B cell (primary cell): Measurements from ENCODE around the gene PARP3. TPM values are rescaled to one million over a fixed set of nuclear protein-coding genes. Genes with fewer than 3 reads are reported as not detected.

Experiments
- ATAC-seq: fragments of 200-7000 bp; cut with Tn5 transposase; one replicate; pipeline ENCODE4 v1.10.0; 2021; ENCODE audit warnings: low read depth, mild to moderate bottlenecking, moderate number of reproducible peaks, moderate library complexity
- CTCF ChIA-PET: fragments of 350-600 bp; sonication (Branson Sonifier 250); formaldehyde crosslinking; loops from one replicate; lab custom pipeline; 2021; ENCODE audit warnings: antibody characterized with exemption, inconsistent platforms; lab: Charles Lee
- POLR2A ChIA-PET: fragments of 350-600 bp; sonication (Branson Sonifier 250); formaldehyde crosslinking; loops from one replicate; lab custom pipeline; 2021; ENCODE audit warnings: antibody characterized with exemption; lab: Charles Lee
- DNase-seq: peaks from one replicate; pipeline ENCODE4 v3.0.0; 2013
- H2AFZ ChIP-seq: 2 replicates; pipeline ENCODE4 v1.6.1; 2012; ENCODE audit warnings: mild to moderate bottlenecking, low read depth, low read length; ENCODE audit not compliant: insufficient read depth, poor library complexity, severe bottlenecking
- H3K27ac ChIP-seq, 2 donors: 1 replicate in 1 of 2; 2 replicates in 1 of 2; pipeline ENCODE4 v1.5.1; 2012 to 2013; ENCODE audit warnings: low read length in 2 of 2, mild to moderate bottlenecking in 2 of 2, moderate library complexity in 1 of 2
- H3K27me3 ChIP-seq, 4 experiments: fragments of 200-600 bp in 1 of 4; sonication (generic) in 1 of 4; replicated peaks in 1 of 4; 1 replicate in 2 of 4; 2 replicates in 2 of 4; pipeline versions ENCODE4 v1.6.1 to v1.7.0; 2013 to 2016; ENCODE audit warnings: low read length in 3 of 4, mild to moderate bottlenecking in 2 of 4, mixed read lengths in 1 of 4, moderate library complexity in 1 of 4; ENCODE audit not compliant: insufficient read depth in 4 of 4, control insufficient read depth in 3 of 4; ENCODE audit errors: control extremely low read depth in 1 of 4
- H3K36me3 ChIP-seq, 2 experiments: replicated peaks in 1 of 2; 1 replicate in 1 of 2; 2 replicates in 1 of 2; pipeline versions ENCODE4 v1.6.1 to v1.7.1; 2013; ENCODE audit warnings: low read length in 1 of 2; ENCODE audit not compliant: insufficient read depth in 2 of 2, control insufficient read depth in 1 of 2; ENCODE audit errors: control extremely low read depth in 1 of 2, extremely low read depth in 1 of 2
- H3K4me1 ChIP-seq, 2 donors: fragments of 200-600 bp in 1 of 2; sonication (generic) in 1 of 2; 1 replicate in 1 of 2; 2 replicates in 1 of 2; pipeline versions ENCODE4 v1.5.1 to v1.6.1; 2013 to 2017; ENCODE audit warnings: low read length in 2 of 2; ENCODE audit not compliant: control insufficient read depth in 2 of 2, insufficient read depth in 2 of 2
- H3K4me2 ChIP-seq: replicated peaks from 2 replicates; pipeline ENCODE3; 2012; ENCODE audit warnings: mild to moderate bottlenecking, low read depth, low read length; ENCODE audit not compliant: poor library complexity, severe bottlenecking
- H3K4me3 ChIP-seq, 5 experiments: fragments of 200-600 bp in 1 of 5; sonication (generic) in 1 of 5; 1 replicate in 3 of 5; 2 replicates in 2 of 5; pipeline versions ENCODE4 v1.5.1 to v1.7.0; 2011 to 2016; ENCODE audit warnings: low read length in 4 of 5, mild to moderate bottlenecking in 4 of 5, low read depth in 2 of 5, control low read depth in 1 of 5, moderate library complexity in 1 of 5; ENCODE audit not compliant: insufficient read depth in 1 of 5; ENCODE audit errors: control extremely low read depth in 1 of 5, extremely low read depth in 1 of 5
- H3K79me2 ChIP-seq: fragments of 200-600 bp; sonication (generic); one replicate; pipeline ENCODE4 v1.6.0; 2016; ENCODE audit warnings: low read length; ENCODE audit not compliant: control insufficient read depth, insufficient read depth
- H3K9ac ChIP-seq: fragments of 200-600 bp; sonication (generic); 2 replicates; pipeline ENCODE4 v1.6.1; 2017; ENCODE audit warnings: mild to moderate bottlenecking, low read length, moderate library complexity
- H3K9me3 ChIP-seq, 3 donors: one replicate each; pipeline versions ENCODE4 v1.6.1 to v1.7.1; 2013; ENCODE audit warnings: low read length in 2 of 3; ENCODE audit not compliant: control insufficient read depth in 2 of 3, insufficient read depth in 1 of 3; ENCODE audit errors: control extremely low read depth in 1 of 3
- H4K20me1 ChIP-seq: 2 replicates; pipeline ENCODE4 v1.6.0; 2012; ENCODE audit warnings: mild to moderate bottlenecking, low read length; ENCODE audit not compliant: insufficient read depth, control insufficient read depth, poor library complexity, severe bottlenecking
- H3K27ac Mint-ChIP-seq: one replicate; pipeline ENCODE4 v1.8.0; 2021; ENCODE audit warnings: mixed read lengths
- H3K27me3 Mint-ChIP-seq: one replicate; pipeline ENCODE4 v1.8.0; 2021; ENCODE audit warnings: mixed read lengths
- H3K4me1 Mint-ChIP-seq: one replicate; pipeline ENCODE4 v1.8.0; 2021; ENCODE audit warnings: mixed read lengths
- H3K4me3 Mint-ChIP-seq: one replicate; pipeline ENCODE4 v1.8.0; 2021; ENCODE audit warnings: mixed read lengths
- H3K9me3 Mint-ChIP-seq: one replicate; pipeline ENCODE4 v1.8.0; 2022; ENCODE audit warnings: mixed read lengths; ENCODE audit not compliant: insufficient read depth
- CTCF ChIP-seq: fragments of 200-600 bp; IDR thresholded peaks from one replicate; pipeline ENCODE4 v1.8.0; 2022; ENCODE audit warnings: antibody characterized with exemption, mild to moderate bottlenecking
- EZH2 ChIP-seq: IDR thresholded peaks from 2 replicates; pipeline ENCODE4 v1.6.1; 2012; ENCODE audit warnings: borderline replicate concordance, low read depth, mild to moderate bottlenecking, moderate library complexity, low read length; ENCODE audit not compliant: insufficient read depth, poor library complexity, severe bottlenecking
- WGBS: methylation state at CpG from one replicate; pipeline ENCODE4 v1.1.5; 2013; ENCODE audit warnings: missing lambda C conversion rate; ENCODE audit not compliant: insufficient coverage; 5-methylcytosine and 5-hydroxymethylcytosine counted together
- intact Hi-C: fragments of 100-400 bp; cut with micrococcal nuclease; formaldehyde crosslinking; loops from one replicate; pipeline ENCODE4 v1.10.0; 2022
- polyA plus RNA-seq: library from polyadenylated mRNA; depleted of rRNA; stranded (reverse); fragments of >200 nt; gene quantifications from 2 replicates; pipeline ENCODE4 v1.2.3, GENCODE V29; 2012
- total RNA-seq, 2 donors: library from RNA; stranded (reverse); fragments of 120-200 nt in 1 of 2; gene quantifications; 1 replicate in 1 of 2; 2 replicates in 1 of 2; pipeline versions ENCODE4 v1.2.3 to v1.2.4, GENCODE V29; 2013 to 2022

The PARP3 gene
- total and polyA plus RNA-seq, 2 donors (not counting 1 experiment from before 2014, with no cell fraction given), result 17.7 to 29.7 TPM

DNA sequence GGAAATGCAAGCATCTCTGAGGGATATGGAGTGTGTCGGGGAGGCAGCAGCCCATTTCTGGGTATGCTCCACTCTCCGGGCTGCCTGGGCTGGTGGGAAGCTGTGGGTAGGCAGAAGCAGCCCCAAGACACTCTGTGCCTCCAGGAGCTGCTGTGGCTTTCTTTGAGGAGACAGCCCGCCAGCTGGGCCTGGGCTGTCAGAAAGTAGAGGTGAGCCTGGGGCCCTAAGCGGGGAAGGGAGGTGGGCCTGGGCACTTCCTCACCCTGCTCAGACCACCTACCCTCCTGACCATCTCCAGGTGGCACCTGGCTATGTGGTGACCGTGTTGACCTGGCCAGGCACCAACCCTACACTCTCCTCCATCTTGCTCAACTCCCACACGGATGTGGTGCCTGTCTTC, 42.9 kb downstream of the PARP3 start:
- H3K4me3 Mint-ChIP-seq, result peak overlapping the region; percentile 60
- Histone ChIP-seq H3K9ac (no peak overlapping the region), H3K36me3 (peaks cover 0 to 5% of the 10 kb centered on the region in 2 experiments), H4K20me1 (no peaks in the 10 kb centered on the region), H3K27ac (peak overlapping the region in 1 of 2 donors; percentile 76), H3K4me1 (peaks cover 10 to 19% of the 10 kb centered on the region in 2 donors), H3K27me3 (no peaks in the 10 kb centered on the region), H2AFZ (no peak overlapping the region), H3K9me3 (no peaks in the 10 kb centered on the region), H3K4me2 (no peak overlapping the region), H3K79me2 (peaks cover 13% of the 10 kb centered on the region), H3K4me3 (no peak overlapping the region)
- no peak for TF ChIP-seq CTCF
- TF ChIP-seq EZH2, result no peak
- ChIA-PET CTCF (interaction anchor here (4.0 kb wide), 1 partner anchor 10 kb away, joined by 25 read pairs; the partner anchor contains the start of gene RPL29), POLR2A (no interaction called here)
- DNase-seq (no peak), ATAC-seq (no peak)
- WGBS, result 95% methylated on average over 4 of the region's 6 CpGs
- H3K27ac Mint-ChIP-seq, result peak overlapping the region; percentile 64
- no peaks in the 10 kb centered on the region for H3K9me3 Mint-ChIP-seq
- H3K27me3 Mint-ChIP-seq, result no peaks in the 10 kb centered on the region
- peaks cover 17% of the 10 kb centered on the region for H3K4me1 Mint-ChIP-seq
- intact Hi-C loops, result no loop called here

- ATAC-seq, result no peak
- Histone ChIP-seq H3K4me1 (peaks cover 10 to 19% of the 10 kb centered on the region in 2 donors), H3K27ac (no peak overlapping the region), H3K9ac (no peak overlapping the region), H4K20me1 (peaks cover 2% of the 10 kb centered on the region), H3K4me3 (no peak overlapping the region), H3K27me3 (no peaks in the 10 kb centered on the region), H2AFZ (no peak overlapping the region), H3K4me2 (no peak overlapping the region), H3K9me3 (no peaks in the 10 kb centered on the region), H3K36me3 (peaks cover 0 to under 1% of the 10 kb centered on the region in 2 experiments), H3K79me2 (peaks cover 3% of the 10 kb centered on the region)
- ChIA-PET POLR2A (interaction anchor here (0.8 kb wide), 1 partner anchor 10 kb away, joined by 3 read pairs; the partner anchor contains the start of gene RPL29), CTCF (no interaction called here)
- TF ChIP-seq EZH2 (no peak), CTCF (no peak)
- Mint-ChIP-seq H3K4me3 (no peak overlapping the region), H3K27me3 (no peaks in the 10 kb centered on the region), H3K27ac (peak overlapping the region; percentile 26), H3K9me3 (no peaks in the 10 kb centered on the region), H3K4me1 (peaks cover 18% of the 10 kb centered on the region)
- intact Hi-C loops, result no loop called here
- no peak for DNase-seq
- WGBS, result 91% methylated on average over 12 of the region's 12 CpGs
Observed at GRCh38 chr3:51986010-51986947, 44.1 kb downstream of the PARP3 start.
